HepG2 (cell line): ENCODE results near the gene NCBP2L. TPM values are rescaled to one million over a fixed set of nuclear protein-coding genes. Genes with fewer than 3 reads are reported as not detected.

ENCODE experiments used
- ATAC-seq: fragments of 200-7000 bp; cut with Tn5 transposase; 3 replicates; pipeline ENCODE4 v1.9.1; 2020; ENCODE audit warnings: mild to moderate bottlenecking, moderate library complexity
- BruUV-seq: library from RNA; stranded (reverse); fragments of 400-500 nt; replicated peaks from 2 replicates; lab custom pipeline; 2021; lab: Mats Ljungman, UMichigan
- CTCF ChIA-PET: fragments of 300-600 bp; formaldehyde crosslinking; extraction: SDS; loops from one replicate; lab custom pipeline; 2021; ENCODE audit warnings: low total read pairs, inconsistent platforms, low intra/inter-chr PET ratio; lab: Yijun Ruan, JAX
- POLR2A ChIA-PET: fragments of 350-600 bp; sonication (Branson Sonifier 250); formaldehyde crosslinking; loops from one replicate; lab custom pipeline; 2020; ENCODE audit warnings: antibody characterized with exemption, inconsistent platforms; lab: Yijun Ruan, JAX
- DNase-seq: peaks from one replicate; pipeline ENCODE4 v3.0.0-alpha.2; 2015; ENCODE audit warnings: low spot score
- FAIRE-seq: peaks from 3 replicates; lab custom pipeline; 2011; peaks lifted over from hg19 to GRCh38; lab: Jason Lieb, UNC
- H2AFZ ChIP-seq: one replicate; pipeline ENCODE4 v1.6.1; 2011; ENCODE audit warnings: low read length, inconsistent platforms
- H3K27ac ChIP-seq: fragments of 300-600 bp; 3 replicates; pipeline ENCODE4 v1.8.0; 2011; ENCODE audit warnings: mixed run types, mild to moderate bottlenecking, mixed read lengths, low read length, inconsistent platforms; ENCODE audit not compliant: insufficient read depth; ENCODE audit errors: extremely low read length
- H3K27me3 ChIP-seq, 2 experiments: fragments of 200-600 bp in 1 of 2; 2 replicates in 1 of 2; 3 replicates in 1 of 2; pipeline versions ENCODE4 v1.6.0 to v1.8.0; 2011; ENCODE audit warnings: low read length in 2 of 2, mild to moderate bottlenecking in 2 of 2, moderate library complexity in 2 of 2, inconsistent platforms in 1 of 2; ENCODE audit not compliant: insufficient read depth in 2 of 2, control insufficient read depth in 1 of 2
- H3K36me3 ChIP-seq, 2 experiments: fragments of 200-600 bp in 1 of 2; replicated peaks in 1 of 2; 2 replicates in 1 of 2; 3 replicates in 1 of 2; pipeline versions ENCODE4 v1.5.1 to v1.8.0; 2011; ENCODE audit warnings: low read length in 2 of 2, inconsistent platforms in 1 of 2; ENCODE audit not compliant: insufficient read depth in 2 of 2, control insufficient read depth in 1 of 2
- H3K4me1 ChIP-seq: 2 replicates; pipeline ENCODE4 v1.5.1; 2012; ENCODE audit warnings: low read length, inconsistent platforms; ENCODE audit not compliant: insufficient read depth
- H3K4me2 ChIP-seq: 2 replicates; pipeline ENCODE4 v1.6.0; 2011; ENCODE audit warnings: low read depth, low read length, inconsistent platforms
- H3K4me3 ChIP-seq, 3 experiments: fragments of 200-600 bp in 1 of 3; sonication (generic), shearing (Covaris generic) in 1 of 3; replicated peaks in 1 of 3; 2 replicates each; pipeline ENCODE4 v1.5.1; 2011 to 2016; ENCODE audit warnings: low read length in 3 of 3, inconsistent platforms in 2 of 3, low read depth in 2 of 3, mild to moderate bottlenecking in 2 of 3, control low read depth in 1 of 3, mixed read lengths in 1 of 3; ENCODE audit not compliant: insufficient read depth in 1 of 3
- H3K79me2 ChIP-seq: one replicate; pipeline ENCODE4 v1.6.1; 2011; ENCODE audit warnings: low read length, inconsistent platforms; ENCODE audit not compliant: insufficient read depth
- H3K9ac ChIP-seq: 2 replicates; pipeline ENCODE4 v1.6.0; 2011; ENCODE audit warnings: mild to moderate bottlenecking, low read depth, low read length, inconsistent platforms; ENCODE audit not compliant: insufficient read depth
- H3K9me3 ChIP-seq: 2 replicates; pipeline ENCODE4 v1.5.1; 2012; ENCODE audit warnings: mild to moderate bottlenecking, low read length
- H4K20me1 ChIP-seq: 2 replicates; pipeline ENCODE4 v1.6.0; 2011; ENCODE audit warnings: inconsistent platforms, mild to moderate bottlenecking, low read length, moderate library complexity; ENCODE audit not compliant: insufficient read depth
- NR2F6 ChIP-seq, 2 experiments: IDR thresholded peaks; 2 replicates each; pipeline ENCODE4 v1.6.1; 2016; ENCODE audit warnings: antibody characterized with exemption in 1 of 2, mild to moderate bottlenecking in 1 of 2
- REST ChIP-seq, 2 experiments: IDR thresholded peaks; 2 replicates each; pipeline ENCODE4 v1.6.1; 2011 to 2012; ENCODE audit warnings: low read length in 2 of 2, borderline replicate concordance in 1 of 2, low read depth in 1 of 2, mild to moderate bottlenecking in 1 of 2, moderate library complexity in 1 of 2
- RORA ChIP-seq: sonication (generic); formaldehyde crosslinking; IDR thresholded peaks from 2 replicates; pipeline ENCODE4 v1.5.0; 2020; ENCODE audit warnings: mild to moderate bottlenecking, missing genetic modification reagents, moderate library complexity
- SALL2 ChIP-seq: sonication (generic); formaldehyde crosslinking; IDR thresholded peaks from 2 replicates; pipeline ENCODE4 v1.8.1; 2023; ENCODE audit warnings: mild to moderate bottlenecking, missing genetic modification reagents, inconsistent platforms
- ZNF777 ChIP-seq: sonication (generic); formaldehyde crosslinking; IDR thresholded peaks from 2 replicates; pipeline ENCODE4 v1.4.0; 2020; ENCODE audit warnings: missing genetic modification reagents
- WGBS: methylation state at CpG from one replicate; pipeline ENCODE4 v1.1.6; 2017; ENCODE audit warnings: low lambda C conversion rate; 5-methylcytosine and 5-hydroxymethylcytosine counted together
- in situ Hi-C: cut with HindIII; loops from 2 replicates; pipeline ENCODE4 v1.10.0; 2017; ENCODE audit warnings: low pct_unique_long_range_greater_than_20kb; ENCODE audit not compliant: extremely low pct_ligation_motif_present
- intact Hi-C: fragments of 100-400 bp; cut with micrococcal nuclease; formaldehyde crosslinking; loops from one replicate; pipeline ENCODE4 v1.10.0; 2022; ENCODE audit not compliant: unreplicated experiment
- polyA plus RNA-seq, 8 experiments: library from polyadenylated mRNA; depleted of rRNA in 3 of 8; stranded (reverse) in 7 of 8; unstranded in 1 of 8; fragments of >200 nt; fragmentation: Illumina TruSeq in 4 of 8; extraction: Trizol in 4 of 8; gene quantifications; 2 replicates each; pipeline versions ENCODE4 v1.2.1 to v1.2.3, GENCODE V29; 2011 to 2016; ENCODE audit warnings: low read depth in 4 of 8, missing spikeins in 1 of 8, mixed read lengths in 1 of 8; ENCODE audit not compliant: insufficient read depth in 1 of 8
- total RNA-seq, 5 experiments: library from RNA; depleted of rRNA; stranded (reverse); fragments of >200 nt; fragmentation: Illumina TruSeq; extraction: Trizol; gene quantifications; 2 replicates each; pipeline ENCODE4 v1.2.3, GENCODE V29; 2016; ENCODE audit warnings: low read depth in 1 of 5

Gene NCBP2L
- total and polyA plus RNA-seq, 2 of the 13 experiments (the other 11 are each of a cell fraction or from before 2014, with no cell fraction given) = not detected

- CTCF ChIA-PET = no interaction called here
- peaks cover 21% of the 10 kb centered on the region for H3K4me1 ChIP-seq
- POLR2A ChIA-PET = no interaction called here
- H3K4me2 ChIP-seq = no peak overlapping the region
- H3K27ac ChIP-seq = no peak overlapping the region
- DNase-seq (no peak), FAIRE-seq (no peak), ATAC-seq (no peak)
- no peak overlapping the region for H3K9ac ChIP-seq
- H2AFZ ChIP-seq = no peak overlapping the region
- intact Hi-C loops = no loop called here
- WGBS = no CpG with 5 or more reads among the region's 4 CpGs
- no TSS peak for BruUV-seq
- no peaks in the 10 kb centered on the region for H3K9me3 ChIP-seq
- no peaks in the 10 kb centered on the region for H4K20me1 ChIP-seq
- H3K4me3 ChIP-seq = no peak overlapping the region
- TF ChIP-seq NR2F6 (IDR thresholded peaks at IDR 0.05) = no peak
- TF ChIP-seq NR2F6 (CRISPR knock-in tag; IDR thresholded peaks at IDR 0.05) = no peak
- no peak for TF ChIP-seq SALL2 (CRISPR knock-in tag)
- no peak for TF ChIP-seq ZNF777 (CRISPR knock-in tag)
- TF ChIP-seq REST (IDR thresholded peaks at IDR 0.05; ENCODE audit: borderline replicate concordance in 1 of 2, low read depth in 1 of 2, low read length in 2 of 2) = no peak
- no peak for TF ChIP-seq RORA (CRISPR knock-in tag)
- in situ Hi-C loops = no loop called here
- no peaks in the 10 kb centered on the region; a peak in 1 of 5 replicates for H3K27me3 ChIP-seq
- H3K36me3 ChIP-seq = no peaks in the 10 kb centered on the region
- H3K79me2 ChIP-seq = no peaks in the 10 kb centered on the region
These were observed 43.8 kb upstream of the NCBP2L start for GRCh38 chrX:107733686-107734085.
